ENCODE data around the gene LONP2.

DNA sequence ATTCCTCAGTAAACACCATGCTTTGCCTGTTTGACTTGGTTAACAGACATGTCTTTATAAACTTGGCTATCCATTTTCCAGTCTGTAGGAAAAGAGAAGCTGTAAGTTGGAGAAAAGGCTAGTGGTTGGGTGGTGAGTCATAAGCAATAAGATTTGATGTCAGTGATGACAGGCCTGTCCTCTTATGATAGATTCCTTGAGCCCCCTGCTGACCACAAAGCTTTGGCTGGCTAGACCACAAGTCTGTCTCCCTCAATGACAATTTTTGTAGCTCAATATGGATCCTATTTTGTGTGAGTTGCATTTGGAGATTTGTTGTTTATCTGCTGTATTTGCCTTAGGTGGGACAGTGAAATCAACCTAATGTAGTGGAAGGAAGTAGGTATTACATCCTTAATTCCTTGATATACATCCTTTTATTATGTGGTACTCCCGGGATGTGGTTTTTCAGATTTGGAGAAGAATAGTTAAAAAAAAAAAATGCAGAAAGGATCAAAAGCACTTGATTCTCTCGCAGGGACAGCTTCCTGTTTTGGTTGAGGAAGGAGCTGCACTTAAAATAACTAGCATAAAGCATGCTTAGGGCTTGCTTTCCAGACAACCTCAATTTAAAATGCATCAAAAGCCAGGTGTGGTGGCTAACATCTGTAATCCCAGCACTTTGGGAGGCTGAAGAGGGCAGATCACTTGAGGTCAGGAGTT, 73.7 kb downstream of the LONP2 start:
- TF ChIP-seq, protein P1, sequence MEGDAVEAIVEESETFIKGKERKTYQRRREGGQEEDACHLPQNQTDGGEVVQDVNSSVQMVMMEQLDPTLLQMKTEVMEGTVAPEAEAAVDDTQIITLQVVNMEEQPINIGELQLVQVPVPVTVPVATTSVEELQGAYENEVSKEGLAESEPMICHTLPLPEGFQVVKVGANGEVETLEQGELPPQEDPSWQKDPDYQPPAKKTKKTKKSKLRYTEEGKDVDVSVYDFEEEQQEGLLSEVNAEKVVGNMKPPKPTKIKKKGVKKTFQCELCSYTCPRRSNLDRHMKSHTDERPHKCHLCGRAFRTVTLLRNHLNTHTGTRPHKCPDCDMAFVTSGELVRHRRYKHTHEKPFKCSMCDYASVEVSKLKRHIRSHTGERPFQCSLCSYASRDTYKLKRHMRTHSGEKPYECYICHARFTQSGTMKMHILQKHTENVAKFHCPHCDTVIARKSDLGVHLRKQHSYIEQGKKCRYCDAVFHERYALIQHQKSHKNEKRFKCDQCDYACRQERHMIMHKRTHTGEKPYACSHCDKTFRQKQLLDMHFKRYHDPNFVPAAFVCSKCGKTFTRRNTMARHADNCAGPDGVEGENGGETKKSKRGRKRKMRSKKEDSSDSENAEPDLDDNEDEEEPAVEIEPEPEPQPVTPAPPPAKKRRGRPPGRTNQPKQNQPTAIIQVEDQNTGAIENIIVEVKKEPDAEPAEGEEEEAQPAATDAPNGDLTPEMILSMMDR (IDR thresholded peaks at IDR 0.05; ENCODE audit: insufficient read depth, low read length, poor library complexity, severe bottlenecking): no peak
- no peak for TF ChIP-seq EZH2phosphoT487 (conservative IDR thresholded peaks at IDR 0.05; ENCODE audit: low read length)

Measured in SU-DHL-6 (cell line).